Measurements from ENCODE around the gene SP3. TPM values are rescaled to one million over a fixed set of nuclear protein-coding genes. Genes with fewer than 3 reads are reported as not detected.

Gene SP3
- total and polyA plus RNA-seq, 2 of the 8 experiments (the other 6 are each of a cell fraction or from before 2014, with no cell fraction given) = 31.0 to 92.1 TPM

- no peak for TF ChIP-seq USF2 (IDR thresholded peaks at IDR 0.05; ENCODE audit: low read length)
These were observed 47.5 kb upstream of the SP3 start (continued) for GRCh38 chr2:174012347-174013314.

All from H1 (cell line).